OCI-LY7 (cell line): ENCODE data around the gene CMIP. TPM values are rescaled to one million over a fixed set of nuclear protein-coding genes. Genes with fewer than 3 reads are reported as not detected.

Experiments used
- BruUV-seq: library from RNA; stranded (reverse); fragments of 400-500 nt; replicated peaks from 2 replicates; lab custom pipeline; 2021; lab: Mats Ljungman, UMichigan
- CTCF ChIA-PET: fragments of 300-600 bp; sonication (Branson Sonifier 250); formaldehyde crosslinking; loops from one replicate; lab custom pipeline; 2022; ENCODE audit warnings: antibody characterized with exemption; ENCODE audit not compliant: unreplicated experiment; lab: Charles Lee
- POLR2A ChIA-PET: fragments of 300-600 bp; sonication (Branson Sonifier 250); formaldehyde crosslinking; loops from one replicate; lab custom pipeline; 2022; ENCODE audit warnings: antibody characterized with exemption; lab: Charles Lee
- DNase-seq: peaks from one replicate; pipeline ENCODE4 v3.0.0-alpha.2; 2015; ENCODE audit warnings: low spot score
- H2AFZ ChIP-seq: fragments of 200-600 bp; sonication (generic), shearing (Covaris generic); 2 replicates; pipeline ENCODE4 v1.6.1; 2014; ENCODE audit warnings: mild to moderate bottlenecking, antibody characterized with exemption, low read length, moderate library complexity
- H3K27ac ChIP-seq: fragments of 200-600 bp; sonication (generic); 2 replicates; pipeline ENCODE4 v1.5.1; 2014; ENCODE audit warnings: mixed run types, low read depth, mild to moderate bottlenecking, moderate library complexity, low read length, inconsistent platforms; ENCODE audit not compliant: poor library complexity, severe bottlenecking
- H3K36me3 ChIP-seq: fragments of 200-600 bp; sonication (generic); 2 replicates; pipeline ENCODE4 v1.6.1; 2014; ENCODE audit warnings: mild to moderate bottlenecking, antibody characterized with exemption, low read length, moderate library complexity, mixed read lengths; ENCODE audit not compliant: insufficient read depth
- H3K4me1 ChIP-seq: fragments of 200-600 bp; sonication (generic); 2 replicates; pipeline ENCODE4 v1.5.1; 2014; ENCODE audit warnings: mild to moderate bottlenecking, low read length; ENCODE audit not compliant: insufficient read depth, poor library complexity, severe bottlenecking
- H3K4me2 ChIP-seq: fragments of 200-600 bp; sonication (generic); 2 replicates; pipeline ENCODE4 v1.6.1; 2014; ENCODE audit warnings: mild to moderate bottlenecking, low read length
- H3K4me3 ChIP-seq: fragments of 200-600 bp; sonication (generic); 2 replicates; pipeline ENCODE4 v1.5.1; 2014; ENCODE audit warnings: mild to moderate bottlenecking, low read depth, low read length; ENCODE audit not compliant: poor library complexity, severe bottlenecking
- H3K79me2 ChIP-seq: fragments of 200-600 bp; sonication (generic); 2 replicates; pipeline ENCODE4 v1.6.1; 2016; ENCODE audit warnings: low read depth, mild to moderate bottlenecking, low read length, moderate library complexity, mixed read lengths; ENCODE audit not compliant: insufficient read depth
- H3K9me2 ChIP-seq: fragments of 200-600 bp; sonication (generic); 2 replicates; pipeline ENCODE4 v1.6.1; 2016; ENCODE audit warnings: mild to moderate bottlenecking, low read length, mixed read lengths; ENCODE audit not compliant: insufficient read depth
- H3K9me3 ChIP-seq: fragments of 200-600 bp; sonication (generic); 2 replicates; pipeline ENCODE4 v1.6.1; 2014; ENCODE audit warnings: mild to moderate bottlenecking, mixed run types, low read length, mixed read lengths
- H4K20me1 ChIP-seq: fragments of 200-600 bp; sonication (generic); 2 replicates; pipeline ENCODE4 v1.6.1; 2014; ENCODE audit warnings: mild to moderate bottlenecking, antibody characterized with exemption, low read length, moderate library complexity, mixed read lengths; ENCODE audit not compliant: insufficient read depth
- CTCF ChIP-seq: fragments of 200-600 bp; sonication (generic); conservative IDR thresholded peaks from 2 replicates; pipeline ENCODE4 v1.5.1; 2014; ENCODE audit warnings: mild to moderate bottlenecking, antibody characterized with exemption, low read length, moderate library complexity, mixed read lengths
- EZH2phosphoT487 ChIP-seq: fragments of 200-600 bp; sonication (generic); IDR thresholded peaks from 2 replicates; pipeline ENCODE4 v1.6.1; 2018; ENCODE audit warnings: low read depth, borderline replicate concordance, mild to moderate bottlenecking, mixed run types, antibody characterized with exemption, low read length, moderate library complexity, mixed read lengths
- intact Hi-C: fragments of 100-400 bp; cut with micrococcal nuclease; formaldehyde crosslinking; loops from one replicate; pipeline ENCODE4 v1.10.0; 2022; ENCODE audit not compliant: unreplicated experiment
- total RNA-seq, 2 experiments: library from RNA; depleted of rRNA in 1 of 2; stranded (reverse); fragments of >200 nt in 1 of 2; shearing (Covaris generic) in 1 of 2; gene quantifications; 2 replicates each; pipeline ENCODE4 v1.2.3, GENCODE V29; 2014 to 2022

Gene CMIP
- total RNA-seq, 2 experiments from 2014 or later, result 15.4 to 70.3 TPM

- POLR2A ChIA-PET, result no interaction called here
- Histone ChIP-seq H3K9me3 (no peaks in the 10 kb centered on the region), H3K4me3 (no peak overlapping the region), H2AFZ (no peak overlapping the region), H4K20me1 (no peaks in the 10 kb centered on the region), H3K27ac (no peak overlapping the region), H3K79me2 (peaks cover 57% of the 10 kb centered on the region), H3K4me1 (peaks cover 56% of the 10 kb centered on the region), H3K9me2 (no peaks in the 10 kb centered on the region), H3K36me3 (peaks cover 24% of the 10 kb centered on the region), H3K4me2 (no peak overlapping the region)
- no TSS peak for BruUV-seq
- CTCF ChIA-PET, result interaction anchor here (1.5 kb wide), 1 partner anchor 9 kb away, joined by 5 read pairs; no protein-coding TSS in a partner anchor
- intact Hi-C loops, result no loop called here
- DNase-seq, result no peak
- TF ChIP-seq EZH2phosphoT487 (no peak), CTCF (no peak)
These were observed 27.8 kb downstream of the CMIP start for GRCh38 chr16:81472391-81472790.

- Histone ChIP-seq H4K20me1 (no peaks in the 10 kb centered on the region), H3K36me3 (peaks cover 24% of the 10 kb centered on the region), H3K27ac (no peak overlapping the region), H2AFZ (no peak overlapping the region), H3K9me2 (no peaks in the 10 kb centered on the region), H3K9me3 (no peaks in the 10 kb centered on the region), H3K4me1 (peaks cover 60% of the 10 kb centered on the region), H3K4me3 (no peak overlapping the region), H3K79me2 (peaks cover 56% of the 10 kb centered on the region), H3K4me2 (no peak overlapping the region)
- ChIA-PET CTCF (no interaction called here), POLR2A (interaction anchor here (0.6 kb wide), 2 partner anchors 12 to 70 kb away, joined by 3 read pairs; no protein-coding TSS in a partner anchor)
- intact Hi-C loops, result no loop called here
- no TSS peak for BruUV-seq
- TF ChIP-seq CTCF, result no peak
- no peak for TF ChIP-seq EZH2phosphoT487
- DNase-seq, result no peak
These were observed 28.5 kb downstream of the CMIP start for GRCh38 chr16:81473066-81473488.

GRCh38 chr16:81473558-81473957 is 28.9 kb downstream of the CMIP start:
- intact Hi-C loops, result no loop called here
- no peaks in the 10 kb centered on the region for H4K20me1 ChIP-seq
- no TSS peak for BruUV-seq
- no peak overlapping the region for H2AFZ ChIP-seq
- no peak overlapping the region for H3K4me2 ChIP-seq
- POLR2A ChIA-PET, result interaction anchor here (0.6 to 0.7 kb wide), 4 partner anchors 12 to 1576 kb away, joined by 3 read pairs; no protein-coding TSS in a partner anchor
- peaks cover 24% of the 10 kb centered on the region for H3K36me3 ChIP-seq
- H3K27ac ChIP-seq, result no peak overlapping the region
- H3K4me1 ChIP-seq, result peaks cover 60% of the 10 kb centered on the region
- peaks cover 51% of the 10 kb centered on the region for H3K79me2 ChIP-seq
- no peak for DNase-seq
- CTCF ChIA-PET, result no interaction called here
- TF ChIP-seq EZH2phosphoT487 (no peak), CTCF (no peak)
- H3K9me2 ChIP-seq, result no peaks in the 10 kb centered on the region
- H3K9me3 ChIP-seq, result no peaks in the 10 kb centered on the region
- H3K4me3 ChIP-seq, result no peak overlapping the region
